H9 (cell line): ENCODE data around the gene FOXF1. TPM values are rescaled to one million over a fixed set of nuclear protein-coding genes. Genes with fewer than 3 reads are reported as not detected.

Experiments
- DNase-seq: peaks from one replicate; pipeline ENCODE4 v3.0.0-alpha.2; 2017
- H2AFZ ChIP-seq: one replicate; pipeline ENCODE4 v1.6.1; 2013; ENCODE audit warnings: mild to moderate bottlenecking, low read length, control low read depth, moderate library complexity
- H2AK5ac ChIP-seq: 2 replicates; pipeline ENCODE4 v1.6.1; 2013; ENCODE audit warnings: low read length, control low read depth, mixed read lengths; ENCODE audit not compliant: insufficient read length
- H2BK120ac ChIP-seq: one replicate; pipeline ENCODE4 v1.6.1; 2013; ENCODE audit warnings: low read depth, mild to moderate bottlenecking, low read length, control low read depth, inconsistent platforms; ENCODE audit not compliant: poor library complexity, severe bottlenecking
- H2BK12ac ChIP-seq: 2 replicates; pipeline ENCODE4 v1.6.1; 2013; ENCODE audit warnings: low read length, control low read depth, mixed read lengths, low read depth; ENCODE audit not compliant: insufficient read length
- H2BK15ac ChIP-seq: 2 replicates; pipeline ENCODE4 v1.6.1; 2013; ENCODE audit warnings: low read depth, low read length, control low read depth
- H2BK20ac ChIP-seq: one replicate; pipeline ENCODE4 v1.6.1; 2013; ENCODE audit warnings: low read depth, mild to moderate bottlenecking, low read length, control low read depth, inconsistent platforms; ENCODE audit not compliant: poor library complexity, severe bottlenecking
- H2BK5ac ChIP-seq: 2 replicates; pipeline ENCODE4 v1.6.1; 2013; ENCODE audit warnings: low read length, control low read depth, mixed read lengths; ENCODE audit not compliant: insufficient read length
- H3K14ac ChIP-seq: 2 replicates; pipeline ENCODE4 v1.6.1; 2013; ENCODE audit warnings: low read length, control low read depth; ENCODE audit not compliant: insufficient read depth
- H3K18ac ChIP-seq: 2 replicates; pipeline ENCODE4 v1.6.1; 2013; ENCODE audit warnings: low read depth, mild to moderate bottlenecking, mixed read lengths, low read length, control low read depth; ENCODE audit not compliant: insufficient read length
- H3K23ac ChIP-seq: 2 replicates; pipeline ENCODE4 v1.6.1; 2013; ENCODE audit warnings: low read length, control low read depth, mixed read lengths, low read depth; ENCODE audit not compliant: insufficient read length
- H3K23me2 ChIP-seq: 2 replicates; pipeline ENCODE4 v1.6.1; 2013; ENCODE audit warnings: low read depth, mild to moderate bottlenecking, mixed read lengths, low read length, control low read depth; ENCODE audit not compliant: insufficient read length, poor library complexity, severe bottlenecking
- H3K27ac ChIP-seq: 2 replicates; pipeline ENCODE4 v1.5.1; 2013; ENCODE audit warnings: low read length, control low read depth, mixed read lengths, low read depth; ENCODE audit not compliant: insufficient read length
- H3K27me3 ChIP-seq: 2 replicates; pipeline ENCODE4 v1.6.1; 2013; ENCODE audit warnings: low read length, control low read depth, inconsistent platforms; ENCODE audit not compliant: insufficient read depth
- H3K4ac ChIP-seq: 2 replicates; pipeline ENCODE4 v1.6.1; 2013; ENCODE audit warnings: low read depth, mild to moderate bottlenecking, control low read depth, inconsistent platforms, low read length, moderate library complexity
- H3K4me1 ChIP-seq: 2 replicates; pipeline ENCODE4 v1.6.1; 2013; ENCODE audit warnings: low read length, control low read depth, inconsistent platforms; ENCODE audit not compliant: insufficient read depth
- H3K4me2 ChIP-seq: 2 replicates; pipeline ENCODE4 v1.6.1; 2013; ENCODE audit warnings: low read length, control low read depth, mixed read lengths; ENCODE audit not compliant: insufficient read length, insufficient read depth
- H3K56ac ChIP-seq: 2 replicates; pipeline ENCODE4 v1.6.1; 2013; ENCODE audit warnings: low read depth, mild to moderate bottlenecking, mixed read lengths, low read length, control low read depth; ENCODE audit not compliant: insufficient read length
- H3K79me1 ChIP-seq: 2 replicates; pipeline ENCODE4 v1.6.1; 2013; ENCODE audit warnings: low read depth, mild to moderate bottlenecking, moderate library complexity, low read length, control low read depth, inconsistent platforms; ENCODE audit not compliant: insufficient read depth, poor library complexity, severe bottlenecking
- H3K79me2 ChIP-seq: 2 replicates; pipeline ENCODE4 v1.6.1; 2013; ENCODE audit warnings: low read length, control low read depth, inconsistent platforms; ENCODE audit not compliant: insufficient read depth
- H3K9ac ChIP-seq: 2 replicates; pipeline ENCODE4 v1.6.1; 2013; ENCODE audit warnings: low read length, control low read depth, mixed read lengths; ENCODE audit not compliant: insufficient read length; ENCODE audit errors: extremely low read depth
- H3K9me3 ChIP-seq: one replicate; pipeline ENCODE4 v1.6.1; 2013; ENCODE audit warnings: low read depth, low read length, inconsistent platforms; ENCODE audit not compliant: control insufficient read depth
- H3T11ph ChIP-seq: one replicate; pipeline ENCODE4 v1.6.1; 2013; ENCODE audit warnings: mild to moderate bottlenecking, low read length, control low read depth, inconsistent platforms
- H4K20me1 ChIP-seq: one replicate; pipeline ENCODE4 v1.6.1; 2013; ENCODE audit not compliant: control insufficient read depth, insufficient read length, insufficient read depth
- H4K5ac ChIP-seq: 2 replicates; pipeline ENCODE4 v1.6.1; 2013; ENCODE audit warnings: low read depth, mild to moderate bottlenecking, mixed read lengths, low read length, control low read depth; ENCODE audit not compliant: insufficient read length
- H4K8ac ChIP-seq: replicated peaks from 2 replicates; pipeline ENCODE4 v1.6.1; 2013; ENCODE audit warnings: low read length, control low read depth, mixed read lengths, low read depth; ENCODE audit not compliant: insufficient read length
- H4K91ac ChIP-seq: 2 replicates; pipeline ENCODE4 v1.6.1; 2013; ENCODE audit warnings: low read depth, mild to moderate bottlenecking, moderate library complexity, mixed read lengths, low read length, control low read depth; ENCODE audit not compliant: insufficient read length
- H3K27ac Mint-ChIP-seq, 3 experiments: 2 replicates in 2 of 3; 3 replicates in 1 of 3; pipeline ENCODE4 v1.8.0; 2020 to 2021; ENCODE audit warnings: mixed read lengths in 3 of 3, mild to moderate bottlenecking in 1 of 3, moderate library complexity in 1 of 3
- H3K27me3 Mint-ChIP-seq: 2 replicates; pipeline ENCODE4 v1.8.0; 2021; ENCODE audit warnings: low read depth, mild to moderate bottlenecking, moderate library complexity, mixed read lengths
- H3K36me3 Mint-ChIP-seq, 3 experiments: 2 replicates in 2 of 3; 3 replicates in 1 of 3; pipeline ENCODE4 v1.8.0; 2020 to 2021; ENCODE audit warnings: low read depth in 3 of 3, mixed read lengths in 3 of 3; ENCODE audit not compliant: insufficient read depth in 1 of 3
- H3K4me1 Mint-ChIP-seq, 2 experiments: 2 replicates each; pipeline ENCODE4 v1.8.0; 2020; ENCODE audit warnings: mixed read lengths in 2 of 2
- H3K4me3 Mint-ChIP-seq, 2 experiments: 2 replicates in 1 of 2; 3 replicates in 1 of 2; pipeline ENCODE4 v1.8.0; 2020 to 2021; ENCODE audit warnings: mild to moderate bottlenecking in 2 of 2, mixed read lengths in 2 of 2, moderate library complexity in 1 of 2
- H3K9me3 Mint-ChIP-seq, 2 experiments: 2 replicates in 1 of 2; 3 replicates in 1 of 2; pipeline ENCODE4 v1.8.0; 2020; ENCODE audit warnings: mild to moderate bottlenecking in 2 of 2, mixed read lengths in 2 of 2, moderate library complexity in 1 of 2
- CTCF ChIP-seq: fragments of 200-600 bp; sonication (generic); conservative IDR thresholded peaks from 3 replicates; pipeline ENCODE4 v1.8.0; 2021; ENCODE audit warnings: antibody characterized with exemption, mild to moderate bottlenecking
- WGBS: extraction: QIAGEN DNeasy Blood & Tissue Kit; methylation state at CpG from one replicate; pipeline ENCODE4 v1.1.7; 2013; ENCODE audit warnings: missing lambda C conversion rate, low lambda C conversion rate, mixed read lengths; ENCODE audit not compliant: insufficient read length; ENCODE audit errors: extremely low coverage; 5-methylcytosine and 5-hydroxymethylcytosine counted together
- total RNA-seq: library from RNA; stranded (reverse); gene quantifications from 2 replicates; pipeline ENCODE4 v1.2.1, GENCODE V29; 2021

Gene FOXF1
- total RNA-seq, 1 experiment from 2014 or later: not detected

- no peak overlapping the region for H3K4ac ChIP-seq
- DNase-seq: no peak
- no peak overlapping the region for H2BK12ac ChIP-seq
- no peak overlapping the region for H2AFZ ChIP-seq
- peak overlapping the region; percentile 26 for H3K4me2 ChIP-seq
- H4K5ac ChIP-seq: no peak overlapping the region
- H3K4me3 Mint-ChIP-seq: peak overlapping the region in 1 of 2 experiments; percentile 72; a peak in 2 of 5 replicates
- H2BK5ac ChIP-seq: no peak overlapping the region
- H3K27me3 Mint-ChIP-seq: peaks cover 100% of the 10 kb centered on the region
- no peak overlapping the region for H4K8ac ChIP-seq
- no peaks in the 10 kb centered on the region for H3K79me1 ChIP-seq
- H3T11ph ChIP-seq: no peak overlapping the region
- no peaks in the 10 kb centered on the region for H3K9me3 ChIP-seq
- H3K27ac ChIP-seq: no peak overlapping the region
- no peak overlapping the region for H3K9ac ChIP-seq
- no peaks in the 10 kb centered on the region for H4K20me1 ChIP-seq
- TF ChIP-seq CTCF: no peak
- no peaks in the 10 kb centered on the region for H3K4me1 ChIP-seq
- H2AK5ac ChIP-seq: no peak overlapping the region
- H3K27ac Mint-ChIP-seq: no peak overlapping the region
- H3K79me2 ChIP-seq: no peaks in the 10 kb centered on the region
- H3K23ac ChIP-seq: no peak overlapping the region
- WGBS: no CpG with 5 or more reads among the region's 29 CpGs
- no peak overlapping the region for H3K56ac ChIP-seq
- no peak overlapping the region for H4K91ac ChIP-seq
- H3K4me1 Mint-ChIP-seq: peaks cover 10 to 35% of the 10 kb centered on the region in 2 experiments
- H2BK120ac ChIP-seq: no peak overlapping the region
- peaks cover 2 to 14% of the 10 kb centered on the region in 2 experiments; a peak in 2 of 5 replicates for H3K9me3 Mint-ChIP-seq
- H3K27me3 ChIP-seq: peaks cover 68% of the 10 kb centered on the region
- H3K23me2 ChIP-seq: no peaks in the 10 kb centered on the region
- no peaks in the 10 kb centered on the region for H3K36me3 Mint-ChIP-seq
- H2BK20ac ChIP-seq: no peak overlapping the region
- H3K14ac ChIP-seq: no peak overlapping the region
- H2BK15ac ChIP-seq: no peak overlapping the region
- no peak overlapping the region for H3K18ac ChIP-seq
These were observed 6.3 kb downstream of the FOXF1 start for GRCh38 chr16:86516623-86517003.
